ENCODE results near the gene RPH3AL.
"Not testable (repeated sequence)": the region's sequence is repeated elsewhere in the genome, so short reads cannot be mapped to it uniquely, and the experiment has no call there.

The RPH3AL gene

GRCh38 chr17:214881-215331 is 137.7 kb downstream of the RPH3AL start:
- no peak overlapping the region for H3K27ac ChIP-seq
- TF ChIP-seq CTCF (conservative IDR thresholded peaks at IDR 0.05): no peak

DNA sequence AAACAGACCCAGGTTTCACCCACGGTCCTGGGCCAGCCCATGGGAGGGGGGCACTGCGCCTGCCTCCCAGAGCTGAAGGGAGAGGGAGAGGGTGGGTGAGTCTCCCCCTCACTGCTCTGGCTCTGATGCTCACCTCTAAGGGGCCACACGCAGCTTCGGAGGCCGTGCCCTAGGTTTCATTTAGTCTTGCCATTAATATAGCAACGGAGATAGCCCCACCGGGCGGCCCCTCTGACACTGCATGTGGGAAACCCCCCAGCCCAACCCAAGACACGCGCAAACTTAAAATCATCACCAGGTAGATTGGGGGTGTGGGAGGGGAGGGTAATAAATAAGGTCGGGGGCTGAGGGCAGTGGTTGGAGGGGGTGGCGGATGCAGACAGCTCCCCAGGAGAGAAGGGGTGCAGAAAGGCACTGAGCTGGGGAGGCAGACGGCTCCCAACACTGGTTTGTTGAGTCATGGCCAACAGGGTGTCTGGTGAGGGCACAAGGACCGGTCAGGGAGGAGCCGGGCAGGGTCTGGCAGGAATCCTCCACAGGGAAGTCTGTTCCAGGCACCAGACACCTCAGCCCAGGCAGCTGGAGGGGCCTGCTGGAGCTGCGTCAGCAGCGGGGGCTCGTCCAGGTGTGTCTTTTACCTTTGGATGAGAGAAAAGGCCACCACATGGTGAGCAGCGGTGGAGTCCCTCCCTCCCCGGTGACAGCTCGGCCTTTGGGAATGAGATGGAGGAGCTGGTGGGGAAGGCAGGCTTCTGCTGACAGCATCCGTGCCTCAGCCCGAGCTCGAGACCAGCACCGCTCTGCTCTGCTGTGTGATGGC is 139.1 kb downstream of the RPH3AL start:
- no peak overlapping the region for H3K27ac ChIP-seq
- no peak for TF ChIP-seq CTCF (conservative IDR thresholded peaks at IDR 0.05)

DNA sequence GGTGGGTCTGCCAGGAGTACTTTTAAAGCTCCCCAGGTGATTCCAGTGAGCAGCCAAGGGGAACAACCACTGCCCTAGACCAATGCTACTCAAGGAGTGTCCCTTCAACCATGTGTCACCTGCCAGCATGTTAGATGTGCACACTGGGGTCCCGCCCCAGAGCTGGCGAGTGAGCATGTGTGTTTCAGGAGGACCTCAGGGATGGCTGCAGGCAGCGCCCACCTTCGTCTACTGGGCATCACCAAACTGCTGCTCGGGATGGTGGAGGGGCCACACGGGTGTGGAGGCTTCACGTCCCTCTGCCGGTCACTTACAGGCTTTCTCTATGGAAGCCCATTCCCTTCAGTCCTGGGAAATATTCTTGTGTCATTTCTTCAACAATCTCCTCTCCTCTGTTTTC is 142.2 kb downstream of the RPH3AL start:
- TF ChIP-seq CTCF (conservative IDR thresholded peaks at IDR 0.05): no peak
- H3K27ac ChIP-seq: no peak overlapping the region

DNA sequence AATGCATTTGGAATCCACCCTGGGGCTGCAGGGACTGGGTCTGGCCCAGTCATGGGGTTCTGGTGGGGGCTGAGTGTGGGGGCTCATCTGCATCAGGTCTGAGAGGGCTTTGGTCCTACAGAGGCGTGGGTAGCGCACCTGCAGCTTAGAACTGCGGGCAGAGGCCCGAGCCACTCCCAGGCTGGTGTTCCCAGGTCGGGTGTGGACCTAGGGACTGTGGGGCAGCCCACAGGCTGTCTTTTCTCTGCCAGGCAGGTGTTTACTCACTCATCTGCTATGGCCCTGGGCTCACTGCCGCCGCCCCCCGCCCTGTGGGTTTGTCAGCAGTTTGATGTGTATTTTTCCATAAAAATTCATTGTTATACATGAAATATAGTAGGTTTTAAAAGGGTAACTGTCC is 144.2 kb downstream of the RPH3AL start:
- no peak overlapping the region for H3K27ac ChIP-seq
- no peak for TF ChIP-seq CTCF (conservative IDR thresholded peaks at IDR 0.05)

- TF ChIP-seq CTCF (conservative IDR thresholded peaks at IDR 0.05): no peak
- no peak overlapping the region for H3K27ac ChIP-seq
These were observed 144.8 kb downstream of the RPH3AL start for GRCh38 chr17:207775-208174.

DNA sequence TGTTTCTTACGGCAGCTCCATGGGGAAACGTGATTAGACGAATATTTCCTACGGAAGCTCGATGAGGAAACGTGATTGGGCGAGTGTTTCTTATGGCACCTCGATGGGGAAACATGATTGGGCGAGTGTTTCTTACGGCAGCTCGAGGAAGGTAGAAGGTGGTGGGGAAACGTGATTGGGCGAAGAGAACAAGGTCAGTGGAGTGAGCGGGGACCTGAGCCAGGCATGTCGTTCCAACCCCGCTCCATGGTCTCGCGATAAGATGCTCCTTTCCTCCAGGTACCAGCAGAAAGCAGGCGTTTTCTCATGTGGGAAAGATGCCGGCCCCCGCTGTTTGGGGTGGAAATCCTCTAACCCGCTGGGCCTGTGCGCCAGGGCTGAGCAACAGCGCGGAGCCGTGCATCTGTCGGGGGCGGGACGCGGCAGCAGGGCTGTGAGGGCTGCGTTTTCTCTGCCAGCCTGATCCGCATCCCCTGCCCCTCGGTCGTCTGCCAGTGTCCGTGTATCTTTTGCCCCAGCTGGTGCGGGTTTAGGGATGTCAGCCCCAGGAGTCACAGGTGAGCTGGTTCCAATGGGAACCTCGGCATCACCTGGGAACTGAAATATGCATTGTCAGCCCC is 145.6 kb downstream of the RPH3AL start:
- TF ChIP-seq CTCF (conservative IDR thresholded peaks at IDR 0.05): no peak
- no peak overlapping the region for H3K27ac ChIP-seq

DNA sequence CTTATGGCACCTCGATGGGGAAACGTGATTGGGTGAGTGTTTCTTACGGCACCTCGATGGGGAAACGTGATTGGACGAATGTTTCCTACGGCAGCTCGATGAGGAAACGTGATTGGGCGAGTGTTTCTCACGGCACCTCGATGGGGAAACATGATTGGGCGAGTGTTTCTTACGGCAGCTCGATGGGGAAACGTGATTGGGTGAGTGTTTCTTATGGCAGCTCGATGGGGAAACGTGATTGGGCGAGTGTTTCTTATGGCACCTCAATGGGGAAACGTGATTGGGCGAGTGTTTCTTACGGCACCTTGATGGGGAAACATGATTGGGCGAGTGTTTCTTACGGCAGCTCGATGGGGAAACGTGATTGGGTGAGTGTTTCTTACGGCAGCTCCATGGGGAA is 146.1 kb downstream of the RPH3AL start:
- not testable (repeated sequence) for H3K27ac ChIP-seq

DNA sequence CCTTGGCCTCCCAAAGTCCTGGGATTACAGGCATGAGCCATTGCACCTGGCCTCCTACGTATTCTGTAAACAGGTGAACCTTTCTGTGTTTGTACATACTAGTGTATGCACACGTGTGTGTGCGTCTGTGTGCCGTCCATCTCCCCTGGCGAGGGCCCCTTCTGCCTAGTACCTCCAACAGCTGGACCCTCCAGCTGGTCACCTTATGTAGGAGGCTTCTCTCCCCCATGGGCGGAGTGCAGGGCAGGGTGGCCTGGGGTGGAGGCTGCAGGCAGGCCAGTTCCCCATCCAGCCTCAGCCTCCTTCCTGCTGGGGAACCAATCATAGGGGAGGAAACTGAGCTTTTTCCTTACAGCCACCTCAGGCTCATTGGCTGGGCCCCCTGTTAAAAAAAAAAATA is 146.8 kb downstream of the RPH3AL start:
- no peak overlapping the region for H3K27ac ChIP-seq
- TF ChIP-seq CTCF (conservative IDR thresholded peaks at IDR 0.05): no peak

Data from VCaP (cell line).